Neural crest cell (in vitro differentiated cells): ENCODE results near the gene FLYWCH2. TPM values are rescaled to one million over a fixed set of nuclear protein-coding genes. Genes with fewer than 3 reads are reported as not detected.

ENCODE experiments used
- DNase-seq: peaks from one replicate; pipeline ENCODE4 v3.0.0; 2021; ENCODE audit warnings: low read depth, mixed read lengths, low spot score
- H3K27ac Mint-ChIP-seq: one replicate; pipeline ENCODE4 v1.8.0; 2021; ENCODE audit warnings: mild to moderate bottlenecking, mixed read lengths; ENCODE audit not compliant: unreplicated experiment
- H3K27me3 Mint-ChIP-seq: 2 replicates; pipeline ENCODE4 v1.8.0; 2021; ENCODE audit warnings: low read depth, mild to moderate bottlenecking, mixed read lengths
- H3K36me3 Mint-ChIP-seq: 2 replicates; pipeline ENCODE4 v1.8.0; 2021; ENCODE audit warnings: low read depth, mild to moderate bottlenecking, mixed read lengths
- H3K4me1 Mint-ChIP-seq: 2 replicates; pipeline ENCODE4 v1.8.0; 2021; ENCODE audit warnings: mixed read lengths
- H3K4me3 Mint-ChIP-seq: one replicate; pipeline ENCODE4 v1.8.0; 2021; ENCODE audit warnings: mild to moderate bottlenecking, mixed read lengths
- H3K9me3 Mint-ChIP-seq: 2 replicates; pipeline ENCODE4 v1.8.0; 2021; ENCODE audit warnings: mixed read lengths
- CTCF ChIP-seq: fragments of 200-600 bp; sonication (generic); conservative IDR thresholded peaks from 2 replicates; pipeline ENCODE4 v1.5.0; 2021; ENCODE audit warnings: antibody characterized with exemption, mild to moderate bottlenecking
- total RNA-seq: library from RNA; stranded (reverse); gene quantifications from 2 replicates; pipeline ENCODE4 v1.2.1, GENCODE V29; 2021

FLYWCH2 gene
- total RNA-seq, 1 donor from 2014 or later, result 32.3 TPM

GRCh38 chr16:2852003-2852730, 30.8 kb upstream of the FLYWCH2 start:
- Mint-ChIP-seq H3K4me3 (no peak overlapping the region), H3K27ac (no peak overlapping the region), H3K4me1 (no peaks in the 10 kb centered on the region), H3K9me3 (peaks cover 7% of the 10 kb centered on the region), H3K27me3 (peaks cover 34% of the 10 kb centered on the region), H3K36me3 (no peaks in the 10 kb centered on the region)
- no peak for DNase-seq
- TF ChIP-seq CTCF, result no peak

- H3K36me3 Mint-ChIP-seq, result no peaks in the 10 kb centered on the region
- DNase-seq, result no peak
- TF ChIP-seq CTCF, result no peak
These were observed 30.1 kb upstream of the FLYWCH2 start for GRCh38 chr16:2852731-2853507.

DNA sequence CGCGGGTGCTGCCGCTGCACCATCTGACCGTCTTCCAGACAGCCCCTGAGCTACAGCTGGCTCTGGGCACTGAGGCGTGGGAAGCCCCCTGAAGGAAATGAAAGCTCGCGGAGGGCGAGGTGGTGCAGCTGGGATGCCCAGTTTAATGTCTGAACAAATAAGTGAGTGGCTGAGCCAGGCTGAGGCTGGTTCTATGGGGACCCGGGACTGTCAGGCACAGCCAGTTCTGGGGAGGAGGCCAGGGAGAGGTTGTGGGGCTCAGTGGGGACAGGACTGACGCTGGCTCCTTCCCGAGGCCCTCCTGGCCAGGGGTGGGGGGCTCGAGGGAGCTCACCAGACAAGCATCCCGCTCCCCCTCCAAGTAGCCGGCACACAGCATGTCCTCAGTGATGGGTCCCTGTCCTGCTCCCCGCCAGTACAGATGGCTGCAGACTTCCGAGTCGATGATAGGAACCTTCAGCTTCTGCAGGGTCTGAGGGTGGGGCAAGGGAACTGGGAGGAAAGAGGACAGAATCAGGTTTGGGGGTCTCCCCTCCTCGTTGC, 29.4 kb upstream of the FLYWCH2 start:
- peaks cover 7% of the 10 kb centered on the region for H3K9me3 Mint-ChIP-seq
- no peak overlapping the region for H3K4me3 Mint-ChIP-seq
- no peak for DNase-seq
- no peaks in the 10 kb centered on the region for H3K36me3 Mint-ChIP-seq
- peaks cover 45% of the 10 kb centered on the region for H3K27me3 Mint-ChIP-seq
- no peaks in the 10 kb centered on the region for H3K4me1 Mint-ChIP-seq
- H3K27ac Mint-ChIP-seq, result no peak overlapping the region
- TF ChIP-seq CTCF, result no peak

More at GRCh38 chr16:2852731-2853507, 30.1 kb upstream of the FLYWCH2 start:
- no peak overlapping the region for H3K27ac Mint-ChIP-seq
- H3K4me1 Mint-ChIP-seq, result no peaks in the 10 kb centered on the region
- peaks cover 7% of the 10 kb centered on the region for H3K9me3 Mint-ChIP-seq
- no peak overlapping the region for H3K4me3 Mint-ChIP-seq
- H3K27me3 Mint-ChIP-seq, result peaks cover 40% of the 10 kb centered on the region

DNA sequence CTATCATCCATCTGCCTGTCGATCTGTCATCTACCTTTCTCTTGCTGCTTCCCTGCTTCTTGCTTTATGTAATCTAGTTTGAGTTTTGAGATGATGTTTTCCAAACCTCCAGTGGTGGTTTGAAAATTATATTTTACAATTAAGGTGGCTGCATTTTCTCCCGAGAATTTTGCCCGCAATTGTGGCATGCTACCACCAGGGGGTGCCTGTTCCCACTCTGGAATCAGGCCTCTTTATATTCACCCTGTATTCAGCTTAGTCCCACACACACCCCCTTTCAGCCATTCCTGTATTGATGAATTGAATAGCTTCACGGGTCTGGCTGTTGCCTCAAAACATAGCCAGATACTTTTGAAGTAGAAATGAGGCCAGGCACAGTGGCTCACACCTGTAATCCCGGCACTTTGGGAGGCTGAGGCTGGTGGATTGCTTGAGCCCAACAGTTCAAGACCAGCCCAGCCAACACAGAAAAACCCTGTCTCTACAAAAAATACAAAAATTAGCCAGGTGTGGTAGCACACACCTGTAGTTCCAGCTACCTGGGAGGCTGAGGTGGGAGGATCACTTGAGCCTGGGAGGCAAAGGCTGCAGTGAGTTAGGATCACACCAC, 28.2 kb upstream of the FLYWCH2 start:
- peaks cover 48% of the 10 kb centered on the region for H3K27me3 Mint-ChIP-seq
- no peak overlapping the region for H3K27ac Mint-ChIP-seq
- H3K4me3 Mint-ChIP-seq, result no peak overlapping the region
- peak; percentile 68 for TF ChIP-seq CTCF
- no peaks in the 10 kb centered on the region for H3K36me3 Mint-ChIP-seq
- no peaks in the 10 kb centered on the region for H3K4me1 Mint-ChIP-seq
- H3K9me3 Mint-ChIP-seq, result peaks cover 7% of the 10 kb centered on the region
- DNase-seq, result peak; percentile 26

GRCh38 chr16:2855536-2855935, 27.5 kb upstream of the FLYWCH2 start:
- no peak for TF ChIP-seq CTCF
- Mint-ChIP-seq H3K9me3 (peaks cover 7% of the 10 kb centered on the region), H3K36me3 (no peaks in the 10 kb centered on the region), H3K27me3 (peaks cover 54% of the 10 kb centered on the region), H3K4me1 (no peaks in the 10 kb centered on the region), H3K4me3 (no peak overlapping the region), H3K27ac (no peak overlapping the region)
- no peak for DNase-seq
